Kidney (tissue), 14 donors: ENCODE measurements around the gene GNGT2. TPM values are rescaled to one million over a fixed set of nuclear protein-coding genes. Genes with fewer than 3 reads are reported as not detected.

Source experiments
- DNase-seq, 5 donors: peaks; one replicate each; pipeline ENCODE4 v3.0.0-alpha.2; 2013 to 2020
- FAIRE-seq: peaks from 2 replicates; lab custom pipeline; 2012; peaks lifted over from hg19 to GRCh38; lab: Jason Lieb, UNC
- H3K27ac ChIP-seq, 2 donors: one replicate each; pipeline ENCODE4 v1.7.0; 2013; ENCODE audit warnings: low read depth in 2 of 2, low read length in 2 of 2, inconsistent platforms in 1 of 2
- H3K27me3 ChIP-seq: one replicate; pipeline ENCODE4 v1.7.1; 2013; ENCODE audit warnings: low read length, inconsistent platforms; ENCODE audit not compliant: control insufficient read depth, insufficient read depth
- H3K36me3 ChIP-seq, 3 donors: one replicate each; pipeline versions ENCODE4 v1.7.0 to v1.7.1; 2013; ENCODE audit warnings: low read length in 3 of 3, control low read depth in 1 of 3, inconsistent platforms in 1 of 3; ENCODE audit not compliant: insufficient read depth in 3 of 3, control insufficient read depth in 2 of 3
- H3K4me1 ChIP-seq, 3 donors: one replicate each; pipeline versions ENCODE4 v1.7.0 to v1.7.1; 2013; ENCODE audit warnings: low read length in 3 of 3, inconsistent platforms in 1 of 3, low read depth in 1 of 3; ENCODE audit not compliant: control insufficient read depth in 2 of 3, insufficient read depth in 2 of 3
- H3K4me3 ChIP-seq, 3 donors: one replicate each; pipeline versions ENCODE4 v1.7.0 to v1.8.1; 2013; ENCODE audit warnings: low read length in 3 of 3, control low read depth in 1 of 3, inconsistent platforms in 1 of 3
- H3K9ac ChIP-seq, 3 donors: one replicate each; pipeline versions ENCODE4 v1.7.0 to v1.7.1; 2013; ENCODE audit warnings: low read length in 3 of 3, control low read depth in 1 of 3, inconsistent platforms in 1 of 3
- H3K9me3 ChIP-seq, 3 donors: one replicate each; pipeline versions ENCODE4 v1.7.0 to v1.7.1; 2013; ENCODE audit warnings: low read length in 3 of 3, control low read depth in 1 of 3, inconsistent platforms in 1 of 3; ENCODE audit not compliant: control insufficient read depth in 2 of 3, insufficient read depth in 1 of 3
- intact Hi-C: fragments of 100-400 bp; cut with DNase I; formaldehyde crosslinking; loops from one replicate; pipeline ENCODE4 v1.11.1; 2022
- polyA plus RNA-seq: library from polyadenylated mRNA; stranded (reverse); fragments of 350-450 nt; fragmentation: Illumina TruSeq; extraction: RNeasy Lipid Tissue Mini Kit (QIAGEN cat#74804); gene quantifications from one replicate; pipeline ENCODE4 v1.2.3, GENCODE V29; 2014; ENCODE audit warnings: low read depth, low replicate concordance; ENCODE audit not compliant: insufficient read depth
- total RNA-seq: library from RNA; stranded (reverse); fragmentation: NEBNext Ultra II Directional; extraction: Animal tissue kit (Norgen Biotek cat#: 25700); gene quantifications from one replicate; pipeline ENCODE4 v1.2.1, GENCODE V29; 2021
- TF ChIP-seq, protein P1 (sequence below): IDR thresholded peaks from 3 replicates; pipeline ENCODE4 v1.5.1; 2012; ENCODE audit warnings: mild to moderate bottlenecking, moderate library complexity, borderline replicate concordance; ENCODE audit not compliant: insufficient read depth; ENCODE audit errors: extremely low read depth
- donor health status: control.
- donor health status: control.
- donor health status: control.
- donor health status: control.
- donor health status: control.
- donor health status: DM: yes; HTN: yes; CAD: no.
- donor health status: Normal renal cell carcinoma (clear cell type).

GNGT2 gene
- total and polyA plus RNA-seq, 2 donors from 2014 or later: 4.7 to 8.3 TPM

DNA sequence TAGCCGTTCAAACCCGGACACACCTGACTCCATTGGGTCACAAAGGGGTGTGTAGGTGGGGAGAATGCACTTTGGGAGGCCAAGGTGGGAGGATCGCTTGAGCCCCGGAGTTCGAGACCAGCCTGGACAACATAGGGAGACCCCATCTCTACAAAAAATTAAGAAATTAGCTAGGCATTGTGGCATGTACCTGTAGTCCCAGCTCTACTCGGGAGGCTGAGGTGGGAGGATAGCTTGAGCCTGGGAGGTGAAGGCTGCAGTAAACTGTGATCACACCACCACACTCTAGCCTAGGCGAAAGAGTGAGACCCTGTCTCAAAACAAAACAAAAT lies 21.2 kb upstream of the GNGT2 start:
- no peak overlapping the region for H3K4me3 ChIP-seq

DNA sequence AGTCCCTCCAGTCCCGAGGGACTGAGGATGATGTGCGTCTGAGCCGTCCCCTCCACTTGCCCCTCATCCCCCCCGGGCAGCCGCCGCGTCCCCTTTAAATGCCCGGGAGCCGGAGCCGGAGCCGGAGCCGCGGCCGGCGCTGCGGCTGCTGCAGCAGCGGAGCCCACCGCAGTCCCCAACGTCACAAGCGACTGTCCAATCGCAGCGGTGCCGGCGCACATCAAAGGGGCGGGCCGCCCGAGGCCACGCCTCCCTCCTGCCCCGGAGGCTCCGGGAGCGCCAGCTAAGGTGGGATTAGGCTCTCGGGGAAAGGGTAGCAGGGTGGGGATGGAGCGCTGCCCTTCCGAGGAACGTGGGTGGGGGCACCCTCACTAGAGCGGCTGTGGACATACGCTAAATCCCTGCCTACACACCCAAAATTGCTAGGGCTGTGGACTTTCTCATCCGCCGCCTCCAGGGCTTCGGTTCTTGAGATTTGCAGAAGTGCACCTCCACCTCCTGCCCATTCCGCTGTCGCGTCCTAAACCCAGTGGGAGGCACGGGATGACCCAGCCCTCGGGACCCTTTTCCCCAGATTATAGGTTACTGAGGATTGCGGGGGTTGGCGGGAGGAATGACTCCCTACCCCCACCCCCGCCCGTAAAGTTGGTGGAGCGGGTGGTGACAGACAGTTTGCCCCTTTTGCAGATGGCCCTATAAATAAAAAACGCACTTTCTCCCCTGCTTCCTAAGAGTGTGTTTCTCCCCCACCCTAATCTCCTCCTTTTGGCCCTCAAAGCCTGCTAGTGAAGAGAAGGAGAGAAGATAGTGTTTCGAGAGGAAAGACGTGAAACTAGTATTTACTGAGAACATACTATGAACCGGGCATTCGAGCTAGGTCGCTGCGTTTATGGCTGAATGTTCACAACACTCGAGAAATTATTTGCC lies 20.5 kb upstream of the GNGT2 start, which contains the start of gene PHOSPHO1:
TSS of gene PHOSPHO1 (minus strand) at position 152 of the 927 bp plus-strand sequence. CDS start 4,096 bp downstream, outside the sequence.
- TF ChIP-seq, protein P1, sequence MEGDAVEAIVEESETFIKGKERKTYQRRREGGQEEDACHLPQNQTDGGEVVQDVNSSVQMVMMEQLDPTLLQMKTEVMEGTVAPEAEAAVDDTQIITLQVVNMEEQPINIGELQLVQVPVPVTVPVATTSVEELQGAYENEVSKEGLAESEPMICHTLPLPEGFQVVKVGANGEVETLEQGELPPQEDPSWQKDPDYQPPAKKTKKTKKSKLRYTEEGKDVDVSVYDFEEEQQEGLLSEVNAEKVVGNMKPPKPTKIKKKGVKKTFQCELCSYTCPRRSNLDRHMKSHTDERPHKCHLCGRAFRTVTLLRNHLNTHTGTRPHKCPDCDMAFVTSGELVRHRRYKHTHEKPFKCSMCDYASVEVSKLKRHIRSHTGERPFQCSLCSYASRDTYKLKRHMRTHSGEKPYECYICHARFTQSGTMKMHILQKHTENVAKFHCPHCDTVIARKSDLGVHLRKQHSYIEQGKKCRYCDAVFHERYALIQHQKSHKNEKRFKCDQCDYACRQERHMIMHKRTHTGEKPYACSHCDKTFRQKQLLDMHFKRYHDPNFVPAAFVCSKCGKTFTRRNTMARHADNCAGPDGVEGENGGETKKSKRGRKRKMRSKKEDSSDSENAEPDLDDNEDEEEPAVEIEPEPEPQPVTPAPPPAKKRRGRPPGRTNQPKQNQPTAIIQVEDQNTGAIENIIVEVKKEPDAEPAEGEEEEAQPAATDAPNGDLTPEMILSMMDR: no peak
- no peaks in the 10 kb centered on the region for H3K9me3 ChIP-seq
- no peak within 1 kb of the TSS for H3K27ac ChIP-seq
- H3K4me3 ChIP-seq: peak within 1 kb of the TSS; percentile 67 to 80 (median 72)
- peaks cover 0 to 9% (median 6%) of the 10 kb centered on the region in 3 donors for H3K4me1 ChIP-seq
- DNase-seq (peak; percentile 91 to 94 (median 94)), FAIRE-seq (no peak)
- H3K9ac ChIP-seq: peak within 1 kb of the TSS in 2 of 3 donors; percentile 46 to 52
- peaks cover 5% of the 10 kb centered on the region for H3K27me3 ChIP-seq
- no peaks in the 10 kb centered on the region for H3K36me3 ChIP-seq
- intact Hi-C loops: no loop called here

More for the DNA sequence above, 21.2 kb upstream of the GNGT2 start:
- Histone ChIP-seq H3K9me3 (no peaks in the 10 kb centered on the region), H3K27ac (no peak overlapping the region), H3K36me3 (no peaks in the 10 kb centered on the region), H3K4me1 (peaks cover 0 to 9% (median 6%) of the 10 kb centered on the region in 3 donors), H3K9ac (no peak overlapping the region), H3K27me3 (peaks cover 4% of the 10 kb centered on the region)
- FAIRE-seq (no peak), DNase-seq (no peak)
- TF ChIP-seq, protein P1: no peak
- intact Hi-C loops: no loop called here

DNA sequence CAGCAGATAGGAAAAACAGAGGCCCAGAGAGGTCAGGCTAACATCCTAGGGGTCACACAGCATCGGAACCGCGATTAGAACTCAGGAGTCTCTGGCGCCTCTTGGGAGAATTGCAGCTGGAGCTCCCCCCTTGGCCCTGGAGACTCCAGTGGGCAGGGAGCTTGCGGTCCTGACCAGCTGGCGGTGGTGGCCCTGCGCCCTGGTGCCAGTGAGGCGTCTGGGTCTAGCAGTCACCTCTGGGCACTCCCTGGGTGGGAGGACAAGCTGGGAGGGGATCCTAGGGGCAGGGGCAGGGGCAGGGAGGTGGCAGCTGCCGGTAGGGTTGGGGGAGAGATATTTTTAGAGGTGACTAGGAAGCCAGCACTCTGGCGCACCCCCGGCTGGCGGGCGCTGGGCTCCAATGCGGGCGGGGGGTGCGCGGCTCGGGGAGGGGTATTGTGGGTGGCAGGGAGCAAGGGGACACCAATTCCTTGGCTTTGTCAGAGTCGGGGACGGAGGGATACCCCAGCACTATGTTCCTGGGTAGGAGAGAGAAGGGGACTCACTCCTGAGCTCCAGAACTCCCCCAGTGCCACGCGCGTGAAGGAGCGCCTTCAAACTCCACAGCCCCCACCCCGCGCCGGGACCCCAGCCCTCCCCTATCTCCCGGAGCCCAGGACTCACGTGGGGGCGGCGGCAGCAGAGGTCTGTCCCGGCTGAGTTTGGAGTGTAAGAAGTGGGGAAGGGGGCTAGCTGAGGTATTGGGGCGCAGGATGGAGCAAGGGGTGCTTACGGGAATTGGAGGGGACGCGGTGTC lies 19.6 kb upstream of the GNGT2 start:
- intact Hi-C loops: loop anchor here (5.0 kb wide), 1 partner anchor 48 kb away; no protein-coding TSS in a partner anchor
- DNase-seq: peak in 2 of 5 donors; percentile 63 to 78
- H3K36me3 ChIP-seq: no peaks in the 10 kb centered on the region
- H3K9ac ChIP-seq: peak overlapping the region in 1 of 3 donors; percentile 46
- H3K4me1 ChIP-seq: peaks cover 0 to 9% (median 6%) of the 10 kb centered on the region in 3 donors
- peak overlapping the region; percentile 36 to 67 (median 39) for H3K4me3 ChIP-seq
- H3K27me3 ChIP-seq: peaks cover 13% of the 10 kb centered on the region
- H3K9me3 ChIP-seq: no peaks in the 10 kb centered on the region
- TF ChIP-seq, protein P1: no peak
- FAIRE-seq: no peak
- no peak overlapping the region for H3K27ac ChIP-seq
